WTC11 (cell line): ENCODE results near the gene PRKCQ. TPM values are rescaled to one million over a fixed set of nuclear protein-coding genes. Genes with fewer than 3 reads are reported as not detected.

Source experiments
- ATAC-seq: fragments of 200-7000 bp; cut with Tn5 transposase; 2 replicates; pipeline ENCODE4 v1.10.0; 2021; ENCODE audit warnings: mild to moderate bottlenecking, moderate library complexity
- CTCF ChIA-PET: fragments of 300-600 bp; sonication (Branson Sonifier 250); formaldehyde crosslinking; loops from one replicate; lab custom pipeline; 2021; ENCODE audit warnings: antibody characterized with exemption; lab: Charles Lee
- POLR2A ChIA-PET: fragments of 350-600 bp; sonication (Branson Sonifier 250); formaldehyde crosslinking; loops from one replicate; lab custom pipeline; 2021; ENCODE audit warnings: antibody characterized with exemption; lab: Charles Lee
- DNase-seq: peaks from one replicate; pipeline ENCODE4 v3.0.0; 2021; ENCODE audit warnings: low spot score
- H3K27ac Mint-ChIP-seq: 2 replicates; pipeline ENCODE4 v1.8.0; 2021; ENCODE audit warnings: mixed read lengths
- H3K27me3 Mint-ChIP-seq: 2 replicates; pipeline ENCODE4 v1.8.0; 2021; ENCODE audit warnings: low read depth, mild to moderate bottlenecking, moderate library complexity, mixed read lengths
- H3K36me3 Mint-ChIP-seq: 2 replicates; pipeline ENCODE4 v1.8.0; 2021; ENCODE audit warnings: mixed read lengths
- H3K4me1 Mint-ChIP-seq: 2 replicates; pipeline ENCODE4 v1.8.0; 2022; ENCODE audit warnings: mixed read lengths
- H3K4me3 Mint-ChIP-seq: 2 replicates; pipeline ENCODE4 v1.8.0; 2021; ENCODE audit warnings: mild to moderate bottlenecking, moderate library complexity, mixed read lengths
- H3K9me3 Mint-ChIP-seq: 2 replicates; pipeline ENCODE4 v1.8.0; 2021; ENCODE audit warnings: mixed read lengths
- ATF1 ChIP-seq: sonication (generic); formaldehyde crosslinking; IDR thresholded peaks from 2 replicates; pipeline ENCODE4 v1.8.1; 2023; ENCODE audit warnings: mild to moderate bottlenecking, moderate library complexity, missing genetic modification reagents
- CREB1 ChIP-seq: sonication (generic); formaldehyde crosslinking; IDR thresholded peaks from 2 replicates; pipeline ENCODE4 v1.8.0; 2023; ENCODE audit warnings: mild to moderate bottlenecking, missing genetic modification reagents
- FOXK1 ChIP-seq: sonication (generic); formaldehyde crosslinking; IDR thresholded peaks from 2 replicates; pipeline ENCODE4 v1.8.0; 2022; ENCODE audit warnings: mild to moderate bottlenecking, moderate library complexity, missing genetic modification reagents
- GRHL2 ChIP-seq: fragments of 250-450 bp; sonication (Bioruptor Pico); IDR thresholded peaks from 2 replicates; pipeline ENCODE4 v1.8.0; 2022; ENCODE audit warnings: mild to moderate bottlenecking, moderate library complexity; ENCODE audit not compliant: insufficient replicate concordance, severe bottlenecking
- HMGA2 ChIP-seq: fragments of 250-450 bp; sonication (Bioruptor Pico); IDR thresholded peaks from 2 replicates; pipeline ENCODE4 v1.4.0; 2021; ENCODE audit warnings: mild to moderate bottlenecking, moderate library complexity
- HMGXB4 ChIP-seq: sonication (generic); formaldehyde crosslinking; IDR thresholded peaks from 2 replicates; pipeline ENCODE4 v1.8.1; 2023; ENCODE audit warnings: mild to moderate bottlenecking, moderate library complexity, missing genetic modification reagents
- NFE2L1 ChIP-seq: sonication (generic); formaldehyde crosslinking; IDR thresholded peaks from 2 replicates; pipeline ENCODE4 v1.8.1; 2023; ENCODE audit warnings: missing genetic modification reagents
- PREB ChIP-seq: sonication (generic); formaldehyde crosslinking; IDR thresholded peaks from 2 replicates; pipeline ENCODE4 v1.8.1; 2022; ENCODE audit warnings: mild to moderate bottlenecking, missing genetic modification reagents, moderate library complexity, borderline replicate concordance
- SMAD4 ChIP-seq: sonication (generic); formaldehyde crosslinking; IDR thresholded peaks from 2 replicates; pipeline ENCODE4 v1.8.0; 2022; ENCODE audit warnings: mild to moderate bottlenecking, missing genetic modification reagents
- SP1 ChIP-seq: sonication (generic); formaldehyde crosslinking; conservative IDR thresholded peaks from 2 replicates; pipeline ENCODE4 v1.8.1; 2022; ENCODE audit warnings: missing genetic modification reagents
- STAT6 ChIP-seq: sonication (generic); formaldehyde crosslinking; conservative IDR thresholded peaks from 2 replicates; pipeline ENCODE4 v1.8.1; 2023; ENCODE audit warnings: mild to moderate bottlenecking, low read depth, missing genetic modification reagents, moderate library complexity
- ZBTB43 ChIP-seq: sonication (generic); formaldehyde crosslinking; IDR thresholded peaks from 2 replicates; pipeline ENCODE4 v1.8.1; 2023; ENCODE audit warnings: mild to moderate bottlenecking, missing genetic modification reagents
- total RNA-seq: library from RNA; stranded (reverse); gene quantifications from 3 replicates; pipeline ENCODE4 v1.2.3, GENCODE V29; 2021
- TF ChIP-seq, protein P1 (sequence below): sonication (generic); formaldehyde crosslinking; conservative IDR thresholded peaks from 2 replicates; pipeline ENCODE4 v1.8.1; 2022; ENCODE audit warnings: mild to moderate bottlenecking, missing genetic modification reagents
- TF ChIP-seq, protein P2 (sequence below): sonication (generic); formaldehyde crosslinking; IDR thresholded peaks from 2 replicates; pipeline ENCODE4 v1.8.0; 2022; ENCODE audit warnings: mild to moderate bottlenecking, missing genetic modification reagents
- TF ChIP-seq, protein P3 (sequence below): sonication (generic); formaldehyde crosslinking; IDR thresholded peaks from 2 replicates; pipeline ENCODE4 v1.8.0; 2022; ENCODE audit warnings: mild to moderate bottlenecking, missing genetic modification reagents
- TF ChIP-seq, protein P4 (sequence below): sonication (generic); formaldehyde crosslinking; IDR thresholded peaks from 2 replicates; pipeline ENCODE4 v1.8.0; 2022; ENCODE audit warnings: mild to moderate bottlenecking, missing genetic modification reagents
- TF ChIP-seq, protein P5 (sequence below): sonication (generic); formaldehyde crosslinking; IDR thresholded peaks from 2 replicates; pipeline ENCODE4 v1.8.0; 2023; ENCODE audit warnings: missing genetic modification reagents

Gene PRKCQ
- total RNA-seq, 1 experiment from 2014 or later, result 8.7 TPM

- TF ChIP-seq HMGXB4 (CRISPR knock-in tag), result no peak
- TF ChIP-seq CREB1 (CRISPR knock-in tag), result no peak
- TF ChIP-seq, protein P1, sequence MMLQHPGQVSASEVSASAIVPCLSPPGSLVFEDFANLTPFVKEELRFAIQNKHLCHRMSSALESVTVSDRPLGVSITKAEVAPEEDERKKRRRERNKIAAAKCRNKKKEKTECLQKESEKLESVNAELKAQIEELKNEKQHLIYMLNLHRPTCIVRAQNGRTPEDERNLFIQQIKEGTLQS (CRISPR knock-in tag), result no peak
- no peak for TF ChIP-seq GRHL2 (CRISPR knock-in tag)
Observed at GRCh38 chr10:6619660-6620059, 39.6 kb upstream of the PRKCQ start (continued).

- DNase-seq, result no peak
- Mint-ChIP-seq H3K36me3 (peaks cover 4% of the 10 kb centered on the region; the same call in 1 of the 2 replicates), H3K9me3 (peaks cover 13% of the 10 kb centered on the region), H3K27ac (no peak overlapping the region), H3K4me3 (no peak overlapping the region), H3K27me3 (peaks cover 4% of the 10 kb centered on the region; the same call in 1 of the 2 replicates), H3K4me1 (peaks cover 16% of the 10 kb centered on the region)
- no peak for TF ChIP-seq SMAD4 (CRISPR knock-in tag)
- TF ChIP-seq, protein P2, sequence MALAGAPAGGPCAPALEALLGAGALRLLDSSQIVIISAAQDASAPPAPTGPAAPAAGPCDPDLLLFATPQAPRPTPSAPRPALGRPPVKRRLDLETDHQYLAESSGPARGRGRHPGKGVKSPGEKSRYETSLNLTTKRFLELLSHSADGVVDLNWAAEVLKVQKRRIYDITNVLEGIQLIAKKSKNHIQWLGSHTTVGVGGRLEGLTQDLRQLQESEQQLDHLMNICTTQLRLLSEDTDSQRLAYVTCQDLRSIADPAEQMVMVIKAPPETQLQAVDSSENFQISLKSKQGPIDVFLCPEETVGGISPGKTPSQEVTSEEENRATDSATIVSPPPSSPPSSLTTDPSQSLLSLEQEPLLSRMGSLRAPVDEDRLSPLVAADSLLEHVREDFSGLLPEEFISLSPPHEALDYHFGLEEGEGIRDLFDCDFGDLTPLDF (CRISPR knock-in tag), result no peak
- TF ChIP-seq, protein P3, sequence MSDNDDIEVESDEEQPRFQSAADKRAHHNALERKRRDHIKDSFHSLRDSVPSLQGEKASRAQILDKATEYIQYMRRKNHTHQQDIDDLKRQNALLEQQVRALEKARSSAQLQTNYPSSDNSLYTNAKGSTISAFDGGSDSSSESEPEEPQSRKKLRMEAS (CRISPR knock-in tag), result no peak
- CTCF ChIA-PET, result no interaction called here
- no peak for ATAC-seq
- POLR2A ChIA-PET, result no interaction called here
Observed at GRCh38 chr10:6618340-6618739, 38.3 kb upstream of the PRKCQ start.

GRCh38 chr10:6617309-6618076 lies 37.4 kb upstream of the PRKCQ start:
- ChIA-PET POLR2A (no interaction called here), CTCF (no interaction called here)
- peaks cover 4% of the 10 kb centered on the region; the same call in 1 of the 2 replicates for H3K27me3 Mint-ChIP-seq
- H3K4me3 Mint-ChIP-seq, result no peak overlapping the region
- H3K4me1 Mint-ChIP-seq, result peaks cover 7% of the 10 kb centered on the region
- DNase-seq, result no peak
- H3K36me3 Mint-ChIP-seq, result peaks cover 4% of the 10 kb centered on the region; the same call in 1 of the 2 replicates
- no peak overlapping the region for H3K27ac Mint-ChIP-seq
- ATAC-seq, result no peak
- peaks cover 18% of the 10 kb centered on the region for H3K9me3 Mint-ChIP-seq
- TF ChIP-seq SP1 (CRISPR knock-in tag) (no peak), FOXK1 (CRISPR knock-in tag) (no peak), PREB (CRISPR knock-in tag) (no peak), ATF1 (CRISPR knock-in tag) (no peak), HMGA2 (no peak), ZBTB43 (CRISPR knock-in tag) (no peak), NFE2L1 (no peak), HMGXB4 (CRISPR knock-in tag) (no peak), STAT6 (no peak)
- TF ChIP-seq, protein P4, sequence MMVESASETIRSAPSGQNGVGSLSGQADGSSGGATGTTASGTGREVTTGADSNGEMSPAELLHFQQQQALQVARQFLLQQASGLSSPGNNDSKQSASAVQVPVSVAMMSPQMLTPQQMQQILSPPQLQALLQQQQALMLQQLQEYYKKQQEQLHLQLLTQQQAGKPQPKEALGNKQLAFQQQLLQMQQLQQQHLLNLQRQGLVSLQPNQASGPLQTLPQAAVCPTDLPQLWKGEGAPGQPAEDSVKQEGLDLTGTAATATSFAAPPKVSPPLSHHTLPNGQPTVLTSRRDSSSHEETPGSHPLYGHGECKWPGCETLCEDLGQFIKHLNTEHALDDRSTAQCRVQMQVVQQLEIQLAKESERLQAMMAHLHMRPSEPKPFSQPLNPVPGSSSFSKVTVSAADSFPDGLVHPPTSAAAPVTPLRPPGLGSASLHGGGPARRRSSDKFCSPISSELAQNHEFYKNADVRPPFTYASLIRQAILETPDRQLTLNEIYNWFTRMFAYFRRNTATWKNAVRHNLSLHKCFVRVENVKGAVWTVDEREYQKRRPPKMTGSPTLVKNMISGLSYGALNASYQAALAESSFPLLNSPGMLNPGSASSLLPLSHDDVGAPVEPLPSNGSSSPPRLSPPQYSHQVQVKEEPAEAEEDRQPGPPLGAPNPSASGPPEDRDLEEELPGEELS (CRISPR knock-in tag), result no peak
- TF ChIP-seq, protein P5, sequence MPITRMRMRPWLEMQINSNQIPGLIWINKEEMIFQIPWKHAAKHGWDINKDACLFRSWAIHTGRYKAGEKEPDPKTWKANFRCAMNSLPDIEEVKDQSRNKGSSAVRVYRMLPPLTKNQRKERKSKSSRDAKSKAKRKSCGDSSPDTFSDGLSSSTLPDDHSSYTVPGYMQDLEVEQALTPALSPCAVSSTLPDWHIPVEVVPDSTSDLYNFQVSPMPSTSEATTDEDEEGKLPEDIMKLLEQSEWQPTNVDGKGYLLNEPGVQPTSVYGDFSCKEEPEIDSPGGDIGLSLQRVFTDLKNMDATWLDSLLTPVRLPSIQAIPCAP, result no peak
